ENCODE measurements around the gene ECM2.

DNA sequence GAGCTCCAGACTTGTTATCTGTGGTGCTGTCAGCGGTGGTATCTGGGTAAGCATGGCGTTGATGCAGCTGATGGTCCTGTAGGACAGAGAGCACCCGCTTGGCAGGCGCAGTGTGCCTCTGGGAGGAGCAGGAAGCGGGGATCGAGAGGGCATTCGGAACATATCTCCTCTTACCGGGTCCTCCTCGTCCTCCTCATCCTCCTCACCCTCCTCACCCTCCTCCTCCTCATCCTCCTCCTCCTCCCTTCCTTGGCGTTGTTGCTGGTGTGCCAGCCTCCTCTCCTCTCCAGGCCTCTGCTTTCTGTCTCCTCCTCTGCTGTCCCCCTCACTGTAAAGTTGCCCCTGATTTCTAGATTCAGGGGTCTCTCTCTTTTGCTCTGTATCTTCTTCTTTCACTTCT lies 21.2 kb downstream of the ECM2 start:
- TF ChIP-seq, protein P1, sequence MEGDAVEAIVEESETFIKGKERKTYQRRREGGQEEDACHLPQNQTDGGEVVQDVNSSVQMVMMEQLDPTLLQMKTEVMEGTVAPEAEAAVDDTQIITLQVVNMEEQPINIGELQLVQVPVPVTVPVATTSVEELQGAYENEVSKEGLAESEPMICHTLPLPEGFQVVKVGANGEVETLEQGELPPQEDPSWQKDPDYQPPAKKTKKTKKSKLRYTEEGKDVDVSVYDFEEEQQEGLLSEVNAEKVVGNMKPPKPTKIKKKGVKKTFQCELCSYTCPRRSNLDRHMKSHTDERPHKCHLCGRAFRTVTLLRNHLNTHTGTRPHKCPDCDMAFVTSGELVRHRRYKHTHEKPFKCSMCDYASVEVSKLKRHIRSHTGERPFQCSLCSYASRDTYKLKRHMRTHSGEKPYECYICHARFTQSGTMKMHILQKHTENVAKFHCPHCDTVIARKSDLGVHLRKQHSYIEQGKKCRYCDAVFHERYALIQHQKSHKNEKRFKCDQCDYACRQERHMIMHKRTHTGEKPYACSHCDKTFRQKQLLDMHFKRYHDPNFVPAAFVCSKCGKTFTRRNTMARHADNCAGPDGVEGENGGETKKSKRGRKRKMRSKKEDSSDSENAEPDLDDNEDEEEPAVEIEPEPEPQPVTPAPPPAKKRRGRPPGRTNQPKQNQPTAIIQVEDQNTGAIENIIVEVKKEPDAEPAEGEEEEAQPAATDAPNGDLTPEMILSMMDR (IDR thresholded peaks at IDR 0.05): no peak
- no peak for TF ChIP-seq POLR2AphosphoS5 (IDR thresholded peaks at IDR 0.05)
